Measurements from ENCODE around the gene PGGT1B.

PGGT1B gene

GRCh38 chr5:115179394-115180164 lies 83.1 kb downstream of the PGGT1B start:
- no peak for DNase-seq

- DNase-seq: no peak
These were observed 83.7 kb downstream of the PGGT1B start for GRCh38 chr5:115179030-115179393.

DNA sequence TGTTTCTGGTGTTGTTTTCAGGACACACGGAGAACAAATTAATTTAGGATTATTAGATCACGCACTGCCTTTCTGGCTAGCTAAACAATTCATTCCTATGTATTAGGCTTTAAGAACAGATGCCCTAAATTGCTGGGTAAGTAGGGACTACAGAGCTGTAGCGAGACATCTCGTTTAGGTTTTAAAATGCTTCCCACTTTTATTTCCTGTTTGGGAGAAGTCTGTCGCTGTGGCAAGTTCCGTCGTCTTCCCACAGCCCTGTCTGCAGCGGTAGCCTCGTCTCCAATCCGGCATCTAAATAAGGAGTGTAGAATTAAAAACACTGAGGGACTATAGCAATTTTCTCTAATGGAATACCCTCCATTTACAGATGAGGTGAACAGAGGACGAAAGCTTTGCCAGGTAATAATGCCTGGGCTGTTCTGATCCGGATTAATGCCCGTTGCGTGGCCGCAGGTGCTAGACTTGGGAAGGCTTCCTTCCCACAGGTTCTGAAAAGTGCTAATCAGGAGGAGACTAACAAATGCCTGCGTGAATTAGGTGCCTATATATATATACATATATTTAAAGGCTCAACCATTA lies 91.7 kb downstream of the PGGT1B start:
- DNase-seq: no peak

DNA sequence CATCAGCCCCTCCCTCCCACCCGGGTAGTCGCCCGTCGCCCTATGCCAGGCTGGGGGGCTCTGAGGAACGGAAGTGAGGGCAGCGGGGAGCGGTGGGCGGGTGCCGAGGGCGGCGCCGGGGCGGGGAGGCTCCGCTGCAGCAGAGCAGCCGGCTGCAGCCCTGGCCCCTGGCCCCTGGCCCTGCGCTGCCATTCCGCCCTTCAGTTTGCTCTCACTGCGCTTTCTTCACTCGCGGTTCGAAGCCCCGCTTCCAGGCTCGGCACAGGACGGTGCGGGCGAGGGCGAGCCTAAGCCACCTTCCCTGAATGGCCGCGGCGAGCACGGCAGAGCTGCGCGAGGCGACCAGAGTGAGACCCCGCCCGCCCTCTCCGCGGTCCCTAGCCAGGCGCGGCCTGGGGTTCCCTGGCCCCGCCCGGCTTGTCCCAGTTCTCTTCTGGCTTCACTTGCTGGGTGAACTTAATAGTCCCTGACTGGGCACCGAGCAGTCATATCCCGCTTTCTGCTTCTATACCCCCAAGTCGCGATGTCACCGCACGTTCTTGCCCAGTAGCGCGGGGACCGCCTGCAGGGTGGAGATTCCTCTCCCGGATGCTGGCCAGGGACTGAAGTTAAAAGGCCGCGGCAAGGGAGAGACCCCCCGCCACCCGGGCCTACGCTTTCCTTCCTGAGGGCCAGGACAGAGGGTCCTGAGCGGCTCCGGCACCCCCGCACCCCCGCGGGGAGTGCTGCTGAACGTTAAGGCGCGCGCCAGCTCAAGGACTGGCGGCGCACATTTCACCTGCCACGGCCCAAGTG lies 92.3 kb downstream of the PGGT1B start:
- DNase-seq: no peak

GRCh38 chr5:115169487-115170133 lies 93.1 kb downstream of the PGGT1B start, which contains the start of gene TRIM36:
TSS of gene TRIM36 (minus strand) at chr5:115169908. CDS start at chr5:115169634, 274 bp downstream.
- DNase-seq: peak; percentile 89

DNA sequence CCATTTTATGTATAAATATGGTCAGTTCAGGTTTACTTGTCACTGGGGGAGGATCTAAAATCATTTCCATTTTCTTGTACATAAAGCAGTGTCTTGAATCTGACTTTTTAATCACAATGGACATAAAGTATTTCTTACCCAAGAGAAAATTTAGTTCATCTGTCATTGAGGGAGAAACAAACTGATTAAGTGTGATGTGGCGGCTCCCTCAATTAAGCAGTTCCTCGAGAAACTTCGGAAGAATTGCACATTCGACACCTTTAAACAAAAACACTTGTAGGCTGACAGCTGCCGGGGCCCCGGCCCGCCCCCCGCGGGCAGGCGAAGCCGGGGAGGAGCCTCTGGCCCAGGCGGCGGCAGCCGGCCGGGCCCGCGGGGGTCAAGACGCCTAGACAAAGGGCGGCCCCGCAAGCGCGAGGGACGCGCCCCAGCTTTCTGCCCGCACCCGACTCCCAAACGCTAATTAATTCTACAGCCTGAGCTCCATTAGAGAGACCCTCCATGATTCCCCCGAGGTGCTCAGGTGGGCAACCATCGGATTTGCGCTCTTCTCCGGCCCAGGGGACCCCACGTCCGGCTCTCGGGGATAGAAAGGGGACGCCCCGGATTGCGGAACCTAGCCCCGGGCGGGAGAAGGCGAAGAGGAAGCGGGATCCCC lies 93.7 kb downstream of the PGGT1B start:
- no peak for DNase-seq

DNA sequence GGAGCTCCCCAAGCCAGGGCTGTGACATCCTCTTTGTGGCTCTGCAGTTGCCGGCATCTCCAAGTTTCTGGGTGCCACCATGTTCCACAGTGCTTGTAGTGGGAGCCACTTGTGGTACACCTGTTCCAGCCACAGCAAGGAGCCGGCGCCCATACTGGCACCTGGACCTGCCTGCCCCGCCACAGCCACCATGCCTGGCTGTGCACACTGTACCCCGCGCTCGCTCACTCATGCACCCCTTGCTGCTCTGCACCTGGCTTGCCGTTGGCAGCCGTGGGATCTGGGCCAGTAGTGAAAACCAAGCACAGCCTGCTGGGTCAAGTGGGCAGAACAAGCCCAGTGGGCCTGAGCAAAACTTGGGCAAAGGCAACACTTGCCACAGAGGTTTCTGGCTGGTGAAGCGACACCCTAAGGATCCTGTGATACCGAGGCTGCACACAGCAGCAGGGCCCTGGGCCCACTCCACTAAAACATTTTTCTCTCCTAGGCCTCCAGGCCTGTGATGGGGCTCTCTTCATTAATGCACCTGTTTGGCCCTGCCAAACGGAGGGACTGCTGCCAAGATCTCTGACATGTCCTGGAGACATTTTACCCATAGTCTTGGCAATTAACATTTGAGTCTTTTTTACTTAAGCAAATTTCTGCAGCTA lies 95.8 kb downstream of the PGGT1B start:
- DNase-seq: no peak

DNA sequence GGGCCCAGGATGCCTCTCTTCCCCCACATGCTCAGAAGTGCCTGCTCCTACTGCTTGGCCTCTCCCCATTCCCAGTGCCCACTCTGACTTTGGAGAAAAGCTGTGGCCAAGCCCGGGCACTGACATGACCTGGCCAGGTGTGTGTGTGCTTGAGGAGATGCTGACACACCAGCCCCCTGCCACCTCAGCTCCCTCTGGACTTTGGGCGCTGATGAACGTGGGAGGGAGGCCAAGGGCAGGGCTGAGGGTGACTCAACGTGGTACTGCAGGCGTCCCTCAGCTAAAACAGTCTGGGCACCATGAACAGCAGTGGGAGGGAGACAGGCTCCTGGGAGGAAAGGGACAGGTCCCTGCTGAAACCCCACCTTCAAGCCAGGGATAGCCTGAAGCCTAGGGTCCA lies 96.9 kb downstream of the PGGT1B start:
- no peak for DNase-seq

- no peak for DNase-seq
These were observed 101.7 kb downstream of the PGGT1B start for GRCh38 chr5:115160975-115161475.
